Activated CD8-positive, alpha-beta memory T cell treated with anti-CD3 and anti-CD28 coated beads, Interleukin-2, amount 50 U/mL, for 1 hour (primary cell): Measurements from ENCODE around the gene ZIC5.
"Not testable (repeated sequence)": the region's sequence is repeated elsewhere in the genome, so short reads cannot be mapped to it uniquely, and the experiment has no call there.

Experiments used
- DNase-seq: peaks from one replicate; pipeline ENCODE4 v3.0.0-alpha.2; 2020; ENCODE audit errors: extremely low read depth

The ZIC5 gene

GRCh38 chr13:99959540-99960230, 11.9 kb downstream of the ZIC5 start:
- no peak for DNase-seq

GRCh38 chr13:99959127-99959539, 12.4 kb downstream of the ZIC5 start:
- no peak for DNase-seq

DNA sequence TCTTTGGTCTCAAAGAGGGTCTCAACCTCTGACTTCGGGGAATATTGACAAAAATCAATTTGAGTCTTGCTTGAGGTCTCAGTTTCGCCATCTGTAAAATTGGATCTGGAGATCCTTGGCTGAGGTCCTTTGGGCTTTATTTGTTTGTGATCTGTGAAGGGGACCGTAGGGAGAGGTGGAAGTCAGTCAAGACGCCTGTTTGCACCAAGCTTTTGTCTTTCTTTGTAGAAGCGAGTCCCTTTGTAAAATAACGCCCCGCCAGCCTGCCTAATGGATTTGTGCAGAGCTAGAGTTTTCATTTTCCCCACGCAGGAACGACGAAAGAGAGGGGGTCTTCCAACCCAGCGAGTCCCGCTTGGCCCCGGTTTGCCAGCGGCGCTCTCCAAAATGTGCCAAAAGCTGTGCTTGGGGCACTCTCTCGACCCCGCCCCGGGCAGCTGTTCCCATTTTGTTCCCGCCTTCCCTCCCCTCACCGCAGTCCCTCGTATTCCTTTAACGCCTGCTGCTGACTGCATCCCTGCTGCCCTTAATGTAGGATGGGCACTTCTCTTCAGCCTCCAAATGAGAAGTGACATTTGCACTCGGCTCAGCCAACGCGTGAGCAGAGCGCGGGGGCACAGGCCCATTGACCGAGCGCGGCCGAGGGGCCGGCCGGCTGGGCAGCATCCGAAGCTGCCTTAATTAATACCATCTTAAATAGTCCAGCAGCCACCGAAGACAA, 13.0 kb downstream of the ZIC5 start:
- DNase-seq = no peak

DNA sequence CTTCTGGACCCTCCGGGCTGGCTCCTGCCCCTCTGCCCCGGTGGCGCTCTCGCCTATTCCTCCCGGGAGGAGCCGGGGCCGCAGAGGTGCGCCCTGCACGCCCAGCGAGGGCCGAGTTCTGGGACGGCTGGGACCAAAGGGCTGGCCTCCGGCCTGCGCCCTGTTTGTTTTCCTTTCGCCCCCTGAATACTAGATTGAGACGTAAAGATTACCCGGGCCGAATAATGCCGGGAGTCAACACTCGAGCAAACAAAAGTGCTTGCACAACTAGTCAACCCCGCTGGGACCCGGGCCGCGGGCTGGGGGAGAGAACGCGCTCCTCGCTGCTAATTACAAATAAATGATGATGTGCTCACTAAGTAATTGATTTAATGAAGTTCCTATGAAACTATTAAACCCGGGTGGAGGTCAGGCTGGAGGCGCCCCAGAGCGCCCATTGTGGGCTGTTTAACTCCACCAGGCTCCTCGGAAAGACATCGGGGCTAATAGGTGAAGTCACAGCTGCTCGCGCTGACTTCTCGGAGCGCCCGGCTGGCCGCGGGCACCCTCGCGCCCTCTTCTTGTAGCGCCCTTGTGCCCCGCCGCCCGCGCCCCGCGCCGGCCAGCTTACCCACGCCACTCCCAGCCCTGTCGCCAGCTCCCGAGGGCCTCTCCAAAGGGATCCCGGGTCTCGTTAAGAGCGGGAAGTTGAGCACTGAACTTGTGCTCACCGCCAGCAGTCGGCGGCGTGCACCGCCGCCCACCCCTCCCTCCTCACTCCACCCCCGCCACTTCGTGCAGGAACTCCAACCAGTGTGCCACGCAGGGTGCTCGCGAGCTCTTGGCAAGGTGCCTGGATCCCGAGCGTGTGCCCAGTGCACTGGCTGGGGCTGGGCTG, 14.9 kb downstream of the ZIC5 start:
- DNase-seq = no peak

GRCh38 chr13:99955747-99956472, 15.7 kb downstream of the ZIC5 start:
- DNase-seq = no peak

- no peak for DNase-seq
Measured at GRCh38 chr13:99955107-99955746, 16.3 kb downstream of the ZIC5 start.

- no peak for DNase-seq
Measured at GRCh38 chr13:99953138-99953755, 18.3 kb downstream of the ZIC5 start.

- not testable (repeated sequence) for DNase-seq
Measured at GRCh38 chr13:99951666-99952065, 19.9 kb downstream of the ZIC5 start.

DNA sequence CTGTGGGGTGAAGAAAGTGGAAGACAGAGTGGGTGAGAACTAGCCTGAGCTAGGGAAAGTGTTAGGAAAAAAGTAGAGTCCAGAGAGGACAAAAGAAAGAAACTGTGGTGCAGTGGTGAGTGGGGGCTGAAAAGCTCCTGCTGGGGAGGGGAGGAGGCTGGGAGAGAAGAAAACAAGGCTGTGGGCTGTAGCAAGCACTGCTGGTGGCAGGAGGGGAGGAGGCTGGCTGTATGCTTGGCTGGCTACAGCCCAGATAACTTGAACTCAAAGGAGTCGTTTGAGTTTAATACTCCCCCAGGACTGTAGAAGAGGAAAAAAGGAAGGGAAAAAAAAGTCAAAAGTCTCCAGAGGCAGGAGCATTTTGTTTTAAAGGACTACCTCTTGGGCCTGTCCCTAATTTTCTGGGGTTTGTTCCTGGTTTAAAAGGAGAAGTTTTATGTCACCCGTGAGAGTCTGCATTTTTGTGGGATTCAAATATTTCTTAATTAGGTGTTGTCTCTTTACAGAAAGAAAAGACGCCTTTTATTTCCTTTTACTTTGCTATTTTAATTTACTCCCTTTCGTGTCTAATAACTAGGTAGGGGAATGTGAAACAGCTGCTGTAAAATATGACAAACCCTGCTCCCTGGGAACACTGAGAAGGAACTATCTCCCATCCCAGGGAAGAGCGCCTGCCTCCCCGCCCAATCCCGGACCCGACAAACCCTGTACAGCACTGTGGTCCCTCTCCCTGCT, 21.7 kb downstream of the ZIC5 start:
- DNase-seq = no peak

DNA sequence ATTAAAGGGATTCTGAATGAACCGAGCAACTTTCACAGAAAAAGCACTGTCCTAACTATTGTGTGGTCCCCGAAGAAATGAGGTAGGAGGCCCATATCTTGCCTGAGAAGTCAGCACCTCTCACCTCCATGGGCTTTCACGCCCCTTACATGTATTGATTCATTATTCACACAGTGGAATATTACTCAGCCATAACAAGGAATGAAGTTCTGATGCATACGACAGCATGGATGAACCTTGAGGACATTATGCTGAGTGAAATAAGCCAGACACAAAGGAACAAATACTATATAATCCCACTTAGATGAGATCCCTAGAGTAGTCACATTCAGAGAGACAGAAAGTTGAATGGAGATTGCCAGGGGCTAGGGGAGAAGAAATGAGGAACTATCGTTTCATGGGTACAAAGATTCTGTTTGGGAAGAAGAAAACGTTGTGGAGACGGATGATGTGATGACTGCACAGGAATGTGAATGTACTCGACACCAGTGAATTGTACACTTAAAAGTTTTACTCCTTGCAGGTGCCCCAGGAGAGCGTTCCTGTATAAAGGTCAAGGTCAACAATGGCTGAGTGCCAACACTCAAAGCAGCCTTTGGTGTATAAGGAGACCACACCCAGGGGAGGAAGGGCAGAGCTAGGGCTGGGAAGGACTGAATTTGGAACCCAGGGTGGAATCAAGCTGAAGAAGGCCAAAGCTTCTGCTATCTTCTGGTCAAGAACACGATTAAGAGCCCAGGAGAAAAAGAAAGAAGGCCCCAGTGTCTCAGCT, 22.5 kb downstream of the ZIC5 start:
- no peak for DNase-seq

DNA sequence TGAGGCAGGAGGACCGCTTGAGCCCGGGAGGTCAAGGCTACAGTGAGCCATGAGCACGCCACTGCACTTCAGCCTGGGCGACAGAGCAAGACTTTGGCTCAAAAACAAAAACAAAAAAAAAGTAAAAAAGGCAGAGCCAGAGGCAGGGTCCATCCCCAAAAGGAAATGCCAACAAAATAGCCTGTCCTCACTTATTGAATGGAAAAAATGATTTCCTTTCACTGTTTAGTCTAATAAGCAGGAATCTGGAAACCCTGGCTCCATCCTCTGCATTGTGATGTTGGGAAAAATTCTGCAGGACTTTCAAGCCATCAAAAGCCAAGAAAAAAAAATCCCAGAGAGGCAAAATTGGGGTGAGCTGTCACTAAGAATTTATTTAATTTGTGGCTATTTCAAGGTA, 23.2 kb downstream of the ZIC5 start:
- no peak for DNase-seq

DNA sequence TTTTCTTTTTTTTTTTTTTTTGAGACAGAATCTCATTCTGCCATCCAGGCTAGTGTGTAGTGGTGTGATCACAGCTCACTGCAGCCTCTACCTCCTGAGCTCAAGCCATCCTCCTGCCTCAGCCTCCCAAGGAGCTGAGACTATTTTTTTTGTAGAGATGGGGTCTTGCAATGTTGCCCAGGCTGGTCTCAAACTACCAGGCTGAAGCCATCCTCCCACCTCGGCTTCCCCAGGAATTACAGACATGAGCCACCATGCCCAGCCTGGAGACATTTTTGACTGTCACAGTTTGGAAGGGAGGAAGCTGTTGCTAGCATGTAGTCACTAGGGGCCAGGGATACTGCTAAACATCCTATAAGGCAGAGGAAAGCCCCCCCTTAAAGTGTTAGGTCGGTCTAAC, 23.9 kb downstream of the ZIC5 start:
- DNase-seq = no peak

GRCh38 chr13:99945515-99945914, 26.1 kb downstream of the ZIC5 start:
- not testable (repeated sequence) for DNase-seq

- DNase-seq = no peak
Measured at GRCh38 chr13:99944606-99945005, 27.0 kb downstream of the ZIC5 start.

DNA sequence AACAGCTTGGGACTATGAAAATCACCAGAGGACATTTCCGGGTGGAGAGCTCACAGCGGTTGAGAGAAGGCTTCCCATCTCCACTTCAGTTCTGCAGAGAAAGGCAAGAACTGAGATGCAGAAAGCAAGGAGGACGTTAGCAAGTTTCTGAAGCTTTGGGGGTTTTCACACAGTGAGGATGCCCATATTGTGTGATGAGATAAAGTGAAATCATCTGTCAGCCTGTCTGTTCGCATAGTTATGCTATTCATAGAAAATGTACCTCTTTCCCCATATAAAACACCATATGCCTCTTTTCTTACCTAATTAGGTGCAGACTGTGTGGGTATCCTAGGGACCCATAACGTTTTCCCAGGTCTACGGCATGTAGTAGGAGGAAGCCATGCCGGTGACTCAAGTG, 27.5 kb downstream of the ZIC5 start:
- DNase-seq = no peak

DNA sequence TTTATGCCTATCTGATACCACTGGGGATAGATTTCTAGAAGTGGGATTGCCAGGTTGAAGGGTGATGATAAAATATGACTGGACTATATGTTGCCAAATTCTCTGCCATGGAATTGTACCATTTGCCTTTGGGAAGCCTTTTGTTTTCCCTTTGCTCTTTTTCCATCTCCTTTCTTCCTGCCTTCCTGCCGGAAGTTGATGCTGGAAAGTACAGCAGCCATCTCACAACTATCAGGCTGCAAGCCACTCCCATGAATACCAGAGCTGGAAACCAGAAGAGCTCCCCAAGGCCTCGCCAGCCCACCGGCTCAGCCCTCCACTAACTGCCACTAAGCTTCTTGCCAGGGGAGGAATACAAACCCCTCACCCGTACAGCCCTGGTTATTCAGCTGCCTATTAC, 29.7 kb downstream of the ZIC5 start:
- DNase-seq = no peak

DNA sequence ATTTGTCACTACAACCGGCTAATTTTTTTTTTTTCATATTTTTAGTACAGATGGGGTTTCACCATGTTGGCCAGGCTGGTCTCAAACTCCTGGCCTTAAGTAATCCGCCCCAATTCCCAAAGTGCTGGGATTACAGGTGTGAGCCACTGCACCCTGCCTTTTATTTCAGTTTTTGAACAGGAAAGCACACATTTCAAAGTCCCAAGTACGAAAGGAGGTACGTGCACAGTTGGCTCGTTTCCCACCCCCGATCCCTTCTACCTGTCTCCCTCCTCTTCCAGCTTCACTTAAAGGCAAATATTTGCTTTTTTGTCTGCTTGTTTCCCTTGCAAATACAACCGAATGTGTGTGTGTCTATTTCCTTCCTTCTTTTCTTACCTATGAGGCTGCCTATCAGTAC, 30.5 kb downstream of the ZIC5 start:
- DNase-seq = no peak

DNA sequence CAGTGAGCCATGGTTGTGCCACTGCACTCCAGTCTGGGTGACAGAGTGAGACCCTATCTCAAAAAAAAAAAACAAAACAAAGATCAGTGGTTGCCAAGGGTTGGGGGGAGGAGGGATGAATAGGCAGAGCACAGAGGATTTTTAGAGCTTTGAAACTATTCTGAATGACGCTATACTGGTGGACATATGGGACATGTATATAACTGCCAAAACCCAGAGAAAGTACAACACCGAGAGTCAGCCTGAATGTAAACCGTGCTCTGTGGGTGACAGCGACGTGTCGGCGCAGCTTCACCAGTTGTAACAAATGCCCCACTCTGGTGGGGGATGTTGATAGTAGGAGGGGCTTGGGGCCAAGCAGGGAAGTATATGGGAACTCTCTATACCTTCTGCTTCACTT, 32.9 kb downstream of the ZIC5 start:
- DNase-seq = no peak

- DNase-seq = no peak
Measured at GRCh38 chr13:99935772-99936171, 35.8 kb downstream of the ZIC5 start.
